Suprapubic skin (tissue), 3 donors: ENCODE measurements around the gene PGM5.

Source experiments
- CTCF ChIP-seq, 2 donors: fragments of 200-600 bp in 1 of 2; fragments of 450-650 bp in 1 of 2; sonication (generic) in 1 of 2; IDR thresholded peaks; one replicate each; pipeline ENCODE4 v1.5.1; 2016 to 2019; ENCODE audit warnings: antibody characterized with exemption in 2 of 2, mild to moderate bottlenecking in 1 of 2, moderate library complexity in 1 of 2
- POLR2A ChIP-seq, 2 donors: fragments of 450-650 bp; IDR thresholded peaks; one replicate each; pipeline ENCODE4 v1.6.1; 2017; ENCODE audit warnings: antibody characterized with exemption in 2 of 2, mild to moderate bottlenecking in 2 of 2, moderate library complexity in 2 of 2

GRCh38 chr9:68537616-68537880, 181.1 kb downstream of the PGM5 start:
- TF ChIP-seq CTCF (IDR thresholded peaks at IDR 0.05) (no peak), POLR2A (IDR thresholded peaks at IDR 0.05) (no peak)
